SK-N-SH (cell line): ENCODE results near the gene PPM1L. TPM values are rescaled to one million over a fixed set of nuclear protein-coding genes. Genes with fewer than 3 reads are reported as not detected.

ENCODE experiments used
- CTCF ChIA-PET: fragments of 300-600, 350-600 bp; formaldehyde crosslinking; extraction: SDS; loops from one replicate; lab custom pipeline; 2021; lab: Yijun Ruan, JAX
- POLR2A ChIA-PET: fragments of 350-600 bp; sonication (Branson Sonifier 250); formaldehyde crosslinking; extraction: SDS; loops from one replicate; lab custom pipeline; 2020; ENCODE audit warnings: antibody characterized with exemption, inconsistent platforms; lab: Yijun Ruan, JAX
- DNase-seq: peaks from one replicate; pipeline ENCODE4 v3.0.0; 2012
- H2AFZ ChIP-seq: fragments of 200-600 bp; sonication (generic); 2 replicates; pipeline ENCODE4 v1.8.1; 2016; ENCODE audit warnings: antibody characterized with exemption, mild to moderate bottlenecking, low read depth
- H3F3A ChIP-seq: fragments of 200-600 bp; sonication (generic); replicated peaks from 2 replicates; pipeline ENCODE3; 2016; ENCODE audit warnings: antibody characterized with exemption, mild to moderate bottlenecking; ENCODE audit not compliant: insufficient read depth
- H3K27ac ChIP-seq, 2 experiments: fragments of 200-500 bp in 1 of 2; fragments of 200-600 bp in 1 of 2; sonication (Bioruptor generic) in 1 of 2; sonication (generic), shearing (Covaris generic) in 1 of 2; 2 replicates each; pipeline versions ENCODE4 v1.5.1 to v1.6.1; 2014 to 2016; ENCODE audit warnings: low read depth in 2 of 2, inconsistent platforms in 1 of 2, low read length in 1 of 2, mild to moderate bottlenecking in 1 of 2, mixed read lengths in 1 of 2
- H3K27me3 ChIP-seq: fragments of 200-600 bp; sonication (generic), shearing (Covaris generic); 2 replicates; pipeline ENCODE4 v1.6.1; 2016; ENCODE audit warnings: mixed run types; ENCODE audit not compliant: insufficient read depth
- H3K36me3 ChIP-seq, 2 experiments: fragments of 200-500 bp in 1 of 2; fragments of 200-600 bp in 1 of 2; sonication (Bioruptor generic) in 1 of 2; sonication (generic) in 1 of 2; replicated peaks in 1 of 2; 2 replicates each; pipeline versions ENCODE3 to v1.5.1; 2014 to 2016; ENCODE audit warnings: low read length in 1 of 2, mild to moderate bottlenecking in 1 of 2; ENCODE audit not compliant: insufficient read depth in 2 of 2, control insufficient read depth in 1 of 2
- H3K4me1 ChIP-seq, 2 experiments: fragments of 200-500 bp in 1 of 2; fragments of 200-600 bp in 1 of 2; sonication (Bioruptor generic) in 1 of 2; sonication (generic), shearing (Covaris generic) in 1 of 2; 2 replicates each; pipeline versions ENCODE4 v1.5.1 to v1.6.1; 2014 to 2016; ENCODE audit warnings: low read depth in 1 of 2, low read length in 1 of 2, mixed run types in 1 of 2; ENCODE audit not compliant: insufficient read depth in 2 of 2, control insufficient read depth in 1 of 2
- H3K4me2 ChIP-seq: fragments of 200-600 bp; sonication (generic), shearing (Covaris generic); 2 replicates; pipeline ENCODE4 v1.6.1; 2017; ENCODE audit warnings: mixed run types
- H3K4me3 ChIP-seq, 2 experiments: fragments of 200-500 bp in 1 of 2; fragments of 200-600 bp in 1 of 2; sonication (Bioruptor generic) in 1 of 2; sonication (generic), shearing (Covaris generic) in 1 of 2; 2 replicates each; pipeline versions ENCODE4 v1.5.1 to v1.8.1; 2014 to 2016; ENCODE audit warnings: low read depth in 2 of 2, inconsistent platforms in 1 of 2, low read length in 1 of 2, mild to moderate bottlenecking in 1 of 2, mixed read lengths in 1 of 2, moderate library complexity in 1 of 2
- H3K79me2 ChIP-seq: fragments of 200-600 bp; sonication (generic); 2 replicates; pipeline ENCODE4 v1.8.1; 2017; ENCODE audit warnings: mild to moderate bottlenecking; ENCODE audit not compliant: insufficient read depth
- H3K9ac ChIP-seq: fragments of 200-600 bp; sonication (generic); 2 replicates; pipeline ENCODE4 v1.6.1; 2017; ENCODE audit warnings: mixed run types
- H3K9me2 ChIP-seq: fragments of 200-600 bp; sonication (generic); 2 replicates; pipeline ENCODE4 v1.6.1; 2017; ENCODE audit warnings: mixed run types
- H3K9me3 ChIP-seq: fragments of 200-600 bp; sonication (generic); 2 replicates; pipeline ENCODE4 v1.6.1; 2017; ENCODE audit warnings: mixed run types, mild to moderate bottlenecking, moderate library complexity
- H4K20me1 ChIP-seq: fragments of 200-600 bp; sonication (generic); 2 replicates; pipeline ENCODE4 v1.6.1; 2017; ENCODE audit warnings: mild to moderate bottlenecking, mixed run types; ENCODE audit not compliant: insufficient read depth
- CTCF ChIP-seq: fragments of 200-600 bp; sonication (generic); IDR thresholded peaks from 2 replicates; pipeline ENCODE4 v1.6.1; 2017; ENCODE audit warnings: antibody characterized with exemption, mild to moderate bottlenecking, moderate library complexity
- ELF1 ChIP-seq: IDR thresholded peaks from 2 replicates; pipeline ENCODE4 v1.4.0; 2012
- EZH2phosphoT487 ChIP-seq: fragments of 200-600 bp; sonication (generic); IDR thresholded peaks from 2 replicates; pipeline ENCODE4 v1.6.1; 2017; ENCODE audit warnings: low read depth, mixed run types, mild to moderate bottlenecking, antibody characterized with exemption, moderate library complexity, borderline replicate concordance
- GABPA ChIP-seq: IDR thresholded peaks from 2 replicates; pipeline ENCODE4 v1.4.0; 2012; ENCODE audit warnings: low read depth, mild to moderate bottlenecking
- GATA2 ChIP-seq: sonication (generic); formaldehyde crosslinking; IDR thresholded peaks from 2 replicates; pipeline ENCODE4 v1.5.0; 2020; ENCODE audit warnings: mild to moderate bottlenecking, missing genetic modification reagents
- IRF3 ChIP-seq: fragments of 150-350 bp; IDR thresholded peaks from 2 replicates; pipeline ENCODE4 v1.6.1; 2016; ENCODE audit warnings: mild to moderate bottlenecking, low read depth, low read length
- JUND ChIP-seq: IDR thresholded peaks from 2 replicates; pipeline ENCODE4 v1.4.0; 2012
- NFIC ChIP-seq: IDR thresholded peaks from 2 replicates; pipeline ENCODE4 v1.4.0; 2012; ENCODE audit warnings: borderline replicate concordance
- POLR2AphosphoS5 ChIP-seq: IDR thresholded peaks from 2 replicates; pipeline ENCODE4 v1.6.1; 2012; ENCODE audit warnings: low read depth, low read length
- RAD21 ChIP-seq: IDR thresholded peaks from 2 replicates; pipeline ENCODE4 v1.6.1; 2012; ENCODE audit warnings: mild to moderate bottlenecking, low read length
- RCOR1 ChIP-seq: fragments of 150-350 bp; IDR thresholded peaks from 2 replicates; pipeline ENCODE4 v1.6.1; 2017; ENCODE audit warnings: antibody characterized with exemption, low read length
- RFX5 ChIP-seq: IDR thresholded peaks from 2 replicates; pipeline ENCODE4 v1.6.1; 2012; ENCODE audit warnings: mild to moderate bottlenecking, improper control_type of control experiment, low read length
- TAF1 ChIP-seq: IDR thresholded peaks from 2 replicates; pipeline ENCODE4 v1.6.1; 2012; ENCODE audit warnings: low read depth, mild to moderate bottlenecking, low read length, moderate library complexity, borderline replicate concordance
- TCF12 ChIP-seq: IDR thresholded peaks from 2 replicates; pipeline ENCODE4 v1.4.0; 2012
- TEAD4 ChIP-seq: IDR thresholded peaks from 2 replicates; pipeline ENCODE4 v1.4.0; 2012; ENCODE audit warnings: mild to moderate bottlenecking, borderline replicate concordance; ENCODE audit not compliant: insufficient read depth
- USF2 ChIP-seq: fragments of 150-350 bp; IDR thresholded peaks from 2 replicates; pipeline ENCODE4 v1.6.1; 2017; ENCODE audit warnings: antibody characterized with exemption, low read length, low read depth, borderline replicate concordance
- WGBS: methylation state at CpG from one replicate; pipeline ENCODE4 v1.1.6; 2017; ENCODE audit warnings: low lambda C conversion rate; 5-methylcytosine and 5-hydroxymethylcytosine counted together
- polyA plus RNA-seq, 3 experiments: library from polyadenylated mRNA; depleted of rRNA; stranded (reverse); fragments of >200 nt; gene quantifications; 2 replicates each; pipeline ENCODE4 v1.2.3, GENCODE V29; 2012
- TF ChIP-seq, protein P1 (sequence below): IDR thresholded peaks from 2 replicates; pipeline ENCODE4 v1.4.0; 2012; ENCODE audit warnings: low read depth
- TF ChIP-seq, protein P2 (sequence below): IDR thresholded peaks from 2 replicates; pipeline ENCODE4 v1.4.0; 2012; ENCODE audit warnings: low read depth, borderline replicate concordance
- TF ChIP-seq, protein P3 (sequence below): IDR thresholded peaks from 2 replicates; pipeline ENCODE4 v1.6.1; 2012; ENCODE audit warnings: mild to moderate bottlenecking, low read depth, low read length, moderate library complexity

Gene PPM1L
- polyA plus RNA-seq, 1 of the 3 experiments (the other 2 are of a cell fraction): 0.16 TPM

DNA sequence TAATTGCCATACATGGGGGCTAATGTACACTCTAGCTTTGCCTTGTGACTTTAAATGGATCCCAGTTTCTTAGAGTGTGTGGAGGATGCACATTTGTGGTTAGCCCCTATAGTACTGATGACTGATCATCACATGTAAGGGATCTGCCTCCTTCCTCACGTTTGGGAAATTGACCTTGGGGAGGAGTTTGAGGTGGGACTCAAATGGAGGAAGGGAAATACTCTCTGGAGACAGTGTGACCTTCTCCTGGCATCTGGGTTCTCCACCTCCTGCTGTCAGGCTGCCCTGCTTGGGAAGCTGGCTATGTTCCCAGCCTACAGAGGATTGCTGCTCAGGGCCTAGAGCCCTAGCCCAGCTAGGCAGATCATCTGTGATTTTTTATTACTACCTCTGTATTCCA is 48.7 kb downstream of the PPM1L start:
- Histone ChIP-seq H2AFZ (no peak overlapping the region), H3K27me3 (no peaks in the 10 kb centered on the region), H4K20me1 (no peaks in the 10 kb centered on the region), H3K9ac (no peak overlapping the region), H3K4me2 (no peak overlapping the region), H3K27ac (peak overlapping the region in 1 of 2 experiments; percentile 47; a peak in 1 of 4 replicates), H3K36me3 (no peaks in the 10 kb centered on the region), H3K79me2 (no peaks in the 10 kb centered on the region), H3K4me3 (no peak overlapping the region), H3K4me1 (peaks cover 0 to 20% of the 10 kb centered on the region in 2 experiments; a peak in 2 of 4 replicates), H3K9me2 (no peaks in the 10 kb centered on the region), H3F3A (no peaks in the 10 kb centered on the region), H3K9me3 (no peaks in the 10 kb centered on the region)
- CTCF ChIA-PET: no interaction called here
- TF ChIP-seq POLR2AphosphoS5: no peak
- no peak for TF ChIP-seq USF2
- 0 out of 2 replicates have a peak, but pooled peaks have one; percentile 9 for TF ChIP-seq RCOR1
- TF ChIP-seq TEAD4: no peak
- peak; percentile 29 for DNase-seq
- 0% methylated on average over 1 of the region's 1 CpG for WGBS
- POLR2A ChIA-PET: no interaction called here

GRCh38 chr3:160806094-160806493 is 50.1 kb downstream of the PPM1L start:
- H3K79me2 ChIP-seq: no peaks in the 10 kb centered on the region
- TF ChIP-seq, protein P1, sequence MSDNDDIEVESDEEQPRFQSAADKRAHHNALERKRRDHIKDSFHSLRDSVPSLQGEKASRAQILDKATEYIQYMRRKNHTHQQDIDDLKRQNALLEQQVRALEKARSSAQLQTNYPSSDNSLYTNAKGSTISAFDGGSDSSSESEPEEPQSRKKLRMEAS: no peak
- TF ChIP-seq TAF1 (no peak), GATA2 (no peak), RFX5 (no peak), POLR2AphosphoS5 (no peak), TCF12 (no peak), RCOR1 (no peak), USF2 (no peak), TEAD4 (no peak), RAD21 (no peak), EZH2phosphoT487 (no peak), NFIC (no peak), CTCF (no peak), ELF1 (no peak), GABPA (no peak), IRF3 (no peak), JUND (no peak)
- TF ChIP-seq, protein P2, sequence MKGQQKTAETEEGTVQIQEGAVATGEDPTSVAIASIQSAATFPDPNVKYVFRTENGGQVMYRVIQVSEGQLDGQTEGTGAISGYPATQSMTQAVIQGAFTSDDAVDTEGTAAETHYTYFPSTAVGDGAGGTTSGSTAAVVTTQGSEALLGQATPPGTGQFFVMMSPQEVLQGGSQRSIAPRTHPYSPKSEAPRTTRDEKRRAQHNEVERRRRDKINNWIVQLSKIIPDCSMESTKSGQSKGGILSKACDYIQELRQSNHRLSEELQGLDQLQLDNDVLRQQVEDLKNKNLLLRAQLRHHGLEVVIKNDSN: no peak
- TF ChIP-seq, protein P3, sequence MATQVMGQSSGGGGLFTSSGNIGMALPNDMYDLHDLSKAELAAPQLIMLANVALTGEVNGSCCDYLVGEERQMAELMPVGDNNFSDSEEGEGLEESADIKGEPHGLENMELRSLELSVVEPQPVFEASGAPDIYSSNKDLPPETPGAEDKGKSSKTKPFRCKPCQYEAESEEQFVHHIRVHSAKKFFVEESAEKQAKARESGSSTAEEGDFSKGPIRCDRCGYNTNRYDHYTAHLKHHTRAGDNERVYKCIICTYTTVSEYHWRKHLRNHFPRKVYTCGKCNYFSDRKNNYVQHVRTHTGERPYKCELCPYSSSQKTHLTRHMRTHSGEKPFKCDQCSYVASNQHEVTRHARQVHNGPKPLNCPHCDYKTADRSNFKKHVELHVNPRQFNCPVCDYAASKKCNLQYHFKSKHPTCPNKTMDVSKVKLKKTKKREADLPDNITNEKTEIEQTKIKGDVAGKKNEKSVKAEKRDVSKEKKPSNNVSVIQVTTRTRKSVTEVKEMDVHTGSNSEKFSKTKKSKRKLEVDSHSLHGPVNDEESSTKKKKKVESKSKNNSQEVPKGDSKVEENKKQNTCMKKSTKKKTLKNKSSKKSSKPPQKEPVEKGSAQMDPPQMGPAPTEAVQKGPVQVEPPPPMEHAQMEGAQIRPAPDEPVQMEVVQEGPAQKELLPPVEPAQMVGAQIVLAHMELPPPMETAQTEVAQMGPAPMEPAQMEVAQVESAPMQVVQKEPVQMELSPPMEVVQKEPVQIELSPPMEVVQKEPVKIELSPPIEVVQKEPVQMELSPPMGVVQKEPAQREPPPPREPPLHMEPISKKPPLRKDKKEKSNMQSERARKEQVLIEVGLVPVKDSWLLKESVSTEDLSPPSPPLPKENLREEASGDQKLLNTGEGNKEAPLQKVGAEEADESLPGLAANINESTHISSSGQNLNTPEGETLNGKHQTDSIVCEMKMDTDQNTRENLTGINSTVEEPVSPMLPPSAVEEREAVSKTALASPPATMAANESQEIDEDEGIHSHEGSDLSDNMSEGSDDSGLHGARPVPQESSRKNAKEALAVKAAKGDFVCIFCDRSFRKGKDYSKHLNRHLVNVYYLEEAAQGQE: no peak
- ChIA-PET CTCF (no interaction called here), POLR2A (no interaction called here)
- DNase-seq: no peak
- no peaks in the 10 kb centered on the region for H3K9me3 ChIP-seq
- H3K4me1 ChIP-seq: peaks cover 0 to 23% of the 10 kb centered on the region in 2 experiments; a peak in 2 of 4 replicates
- H2AFZ ChIP-seq: no peak overlapping the region
- H3K4me2 ChIP-seq: no peak overlapping the region
- H3F3A ChIP-seq: no peaks in the 10 kb centered on the region
- H3K4me3 ChIP-seq: no peak overlapping the region
- no peaks in the 10 kb centered on the region for H3K9me2 ChIP-seq
- no peaks in the 10 kb centered on the region for H3K36me3 ChIP-seq
- H3K27ac ChIP-seq: no peak overlapping the region
- no peaks in the 10 kb centered on the region for H4K20me1 ChIP-seq
- H3K27me3 ChIP-seq: no peaks in the 10 kb centered on the region
- H3K9ac ChIP-seq: no peak overlapping the region
